NCI-H524 treated with DMSO at 0.1 percent for 48 hours (cell line): ENCODE measurements around the gene EIF4B.
"Not testable (repeated sequence)": the region's sequence is repeated elsewhere in the genome, so short reads cannot be mapped to it uniquely, and the experiment has no call there.

ENCODE experiments used
- DNase-seq: peaks from one replicate; lab custom pipeline; 2025; lab: John Stamatoyannopoulos, UW

Gene EIF4B

GRCh38 chr12:53004178-53004577 lies 2.1 kb upstream of the EIF4B start:
- no peak for DNase-seq

GRCh38 chr12:53004582-53004981 lies 1.7 kb upstream of the EIF4B start:
- no peak for DNase-seq

GRCh38 chr12:53005215-53005985 lies 856 bp upstream of the EIF4B start:
- DNase-seq: no peak

- no peak for DNase-seq
These were observed 604 bp downstream of the EIF4B start for GRCh38 chr12:53006810-53007309.

- no peak for DNase-seq
These were observed 1.1 kb downstream of the EIF4B start for GRCh38 chr12:53007343-53007742.

GRCh38 chr12:53008760-53009159 lies 2.5 kb downstream of the EIF4B start:
- not testable (repeated sequence) for DNase-seq

GRCh38 chr12:53010955-53011354 lies 4.7 kb downstream of the EIF4B start:
- DNase-seq: no peak

GRCh38 chr12:53011889-53012288 lies 5.6 kb downstream of the EIF4B start:
- DNase-seq: no peak

- DNase-seq: no peak
These were observed 6.7 kb downstream of the EIF4B start for GRCh38 chr12:53012928-53013327.

GRCh38 chr12:53014709-53015108 lies 8.5 kb downstream of the EIF4B start:
- DNase-seq: no peak

- no peak for DNase-seq
These were observed 19.0 kb downstream of the EIF4B start for GRCh38 chr12:53025250-53025649.

- not testable (repeated sequence) for DNase-seq
These were observed 20.8 kb downstream of the EIF4B start for GRCh38 chr12:53027014-53027413.

- DNase-seq: no peak
These were observed 25.4 kb downstream of the EIF4B start for GRCh38 chr12:53031616-53032015.

GRCh38 chr12:53033832-53034231 lies 27.6 kb downstream of the EIF4B start:
- not testable (repeated sequence) for DNase-seq

- DNase-seq: no peak
These were observed 28.2 kb downstream of the EIF4B start for GRCh38 chr12:53034459-53034858.

GRCh38 chr12:53036802-53037201 lies 30.5 kb downstream of the EIF4B start:
- DNase-seq: no peak

GRCh38 chr12:53039851-53040250 lies 33.6 kb downstream of the EIF4B start:
- no peak for DNase-seq

GRCh38 chr12:53042607-53043454 lies 36.6 kb downstream of the EIF4B start:
- no peak for DNase-seq

GRCh38 chr12:53044052-53044581 lies 37.9 kb downstream of the EIF4B start:
- no peak for DNase-seq

- no peak for DNase-seq
These were observed 38.8 kb downstream of the EIF4B start for GRCh38 chr12:53044896-53045695.

GRCh38 chr12:53045696-53046045 lies 39.4 kb downstream of the EIF4B start:
- DNase-seq: no peak

- DNase-seq: no peak
These were observed 40.5 kb downstream of the EIF4B start for GRCh38 chr12:53046655-53047220.
